Panc1 (cell line): Measurements from ENCODE around the gene C1orf87. TPM values are rescaled to one million over a fixed set of nuclear protein-coding genes. Genes with fewer than 3 reads are reported as not detected.

Experiments used
- ATAC-seq: fragments of 200-7000 bp; cut with Tn5 transposase; 2 replicates; pipeline ENCODE4 v1.9.1; 2020; ENCODE audit warnings: mild to moderate bottlenecking, moderate library complexity
- BruUV-seq: library from RNA; stranded (reverse); fragments of 400-500 nt; replicated peaks from 2 replicates; lab custom pipeline; 2021; lab: Mats Ljungman, UMichigan
- CTCF ChIA-PET: fragments of 300-600 bp; sonication (Branson Sonifier 250); formaldehyde crosslinking; loops from one replicate; lab custom pipeline; 2022; ENCODE audit warnings: antibody characterized with exemption; lab: Charles Lee
- POLR2A ChIA-PET: fragments of 300-600 bp; sonication (Branson Sonifier 250); formaldehyde crosslinking; loops from one replicate; lab custom pipeline; 2022; ENCODE audit warnings: antibody characterized with exemption; lab: Charles Lee
- DNase-seq: peaks from one replicate; pipeline ENCODE4 v3.0.0-alpha.2; 2010; ENCODE audit warnings: low read depth, low spot score
- H3K27ac ChIP-seq: 2 replicates; pipeline ENCODE4 v1.5.1; 2011; ENCODE audit warnings: mild to moderate bottlenecking, low read length, inconsistent platforms
- H3K27me3 ChIP-seq: fragments of 200-500 bp; sonication (Bioruptor generic); 2 replicates; pipeline ENCODE4 v1.6.0; 2014; ENCODE audit warnings: low read length, inconsistent platforms; ENCODE audit not compliant: control insufficient read depth, insufficient read depth
- H3K36me3 ChIP-seq: fragments of 200-500 bp; sonication (Bioruptor generic); 2 replicates; pipeline ENCODE4 v1.5.1; 2014; ENCODE audit warnings: inconsistent platforms, mild to moderate bottlenecking, low read length, moderate library complexity; ENCODE audit not compliant: control insufficient read depth, insufficient read depth
- H3K4me1 ChIP-seq: 2 replicates; pipeline ENCODE4 v1.5.1; 2011; ENCODE audit warnings: inconsistent platforms, mild to moderate bottlenecking, low read length, moderate library complexity; ENCODE audit not compliant: control insufficient read depth, insufficient read depth
- H3K4me3 ChIP-seq, 2 experiments: 2 replicates each; pipeline ENCODE4 v1.5.1; 2011 to 2012; ENCODE audit warnings: low read depth in 2 of 2, low read length in 2 of 2, mild to moderate bottlenecking in 2 of 2, inconsistent platforms in 1 of 2, moderate library complexity in 1 of 2
- H3K9me3 ChIP-seq: fragments of 200-500 bp; sonication (Bioruptor generic); 2 replicates; pipeline ENCODE4 v1.5.1; 2014; ENCODE audit warnings: low read depth, mild to moderate bottlenecking, inconsistent platforms, low read length, moderate library complexity; ENCODE audit not compliant: control insufficient read depth, insufficient read depth
- CTCF ChIP-seq: fragments of 450-650 bp; IDR thresholded peaks from 2 replicates; pipeline ENCODE4 v1.5.1; 2017; ENCODE audit warnings: mild to moderate bottlenecking
- POLR2AphosphoS5 ChIP-seq: IDR thresholded peaks from 2 replicates; pipeline ENCODE4 v1.6.1; 2012; ENCODE audit warnings: mild to moderate bottlenecking, low read depth, low read length, moderate library complexity
- REST ChIP-seq, 2 experiments: IDR thresholded peaks; 2 replicates each; pipeline ENCODE4 v1.6.1; 2011 to 2012; ENCODE audit warnings: low read depth in 2 of 2, control low read depth in 1 of 2, low read length in 1 of 2, mild to moderate bottlenecking in 1 of 2, moderate library complexity in 1 of 2; ENCODE audit not compliant: insufficient read depth in 1 of 2
- SIN3A ChIP-seq: IDR thresholded peaks from 2 replicates; pipeline ENCODE4 v1.6.1; 2012; ENCODE audit warnings: low read depth, mild to moderate bottlenecking, low read length, moderate library complexity, borderline replicate concordance; ENCODE audit not compliant: insufficient read depth
- TCF7L2 ChIP-seq: IDR thresholded peaks from 2 replicates; pipeline ENCODE4 v1.6.1; 2011; ENCODE audit warnings: mild to moderate bottlenecking, low read depth, low read length, inconsistent platforms
- in situ Hi-C: cut with HindIII; loops from 2 replicates; pipeline ENCODE4 v1.10.0; 2016; ENCODE audit warnings: low sequenced_read_pairs, low pct_unique_long_range_greater_than_20kb
- intact Hi-C: fragments of 100-400 bp; cut with micrococcal nuclease; formaldehyde crosslinking; loops from one replicate; pipeline ENCODE4 v1.10.0; 2022; ENCODE audit not compliant: unreplicated experiment
- total RNA-seq: library from RNA; stranded (reverse); gene quantifications from one replicate; pipeline ENCODE4 v1.2.1, GENCODE V29; 2021; ENCODE audit not compliant: unreplicated experiment

Gene C1orf87
- total RNA-seq, 1 experiment from 2014 or later = not detected

GRCh38 chr1:59978026-59978425 lies 95.5 kb downstream of the C1orf87 start:
- no peak for TF ChIP-seq TCF7L2
- TF ChIP-seq POLR2AphosphoS5 = no peak
- TF ChIP-seq SIN3A = no peak
- no peak for TF ChIP-seq CTCF
- TF ChIP-seq REST (IDR thresholded peaks at IDR 0.05; ENCODE audit: insufficient read depth in 1 of 2, low read depth in 2 of 2, low read length in 1 of 2) = no peak
- no peak for DNase-seq

GRCh38 chr1:59977075-59977410 lies 96.5 kb downstream of the C1orf87 start:
- intact Hi-C loops = loop anchor here (5.0 to 10.0 kb wide), 2 partner anchors 148 to 1065 kb away; no protein-coding TSS in a partner anchor
- no peak for DNase-seq
- Histone ChIP-seq H3K9me3 (no peaks in the 10 kb centered on the region), H3K4me3 (no peak overlapping the region), H3K27ac (no peak overlapping the region), H3K36me3 (no peaks in the 10 kb centered on the region), H3K4me1 (no peaks in the 10 kb centered on the region), H3K27me3 (peaks cover 9% of the 10 kb centered on the region)
- no TSS peak for BruUV-seq
- in situ Hi-C loops = no loop called here
- POLR2A ChIA-PET = no interaction called here
- ATAC-seq = no peak
- TF ChIP-seq CTCF (peak; percentile 70), SIN3A (no peak)
- CTCF ChIA-PET = no interaction called here

More at GRCh38 chr1:59978026-59978425, 95.5 kb downstream of the C1orf87 start:
- no TSS peak for BruUV-seq
- Histone ChIP-seq H3K9me3 (no peaks in the 10 kb centered on the region), H3K27me3 (peaks cover 9% of the 10 kb centered on the region), H3K4me1 (no peaks in the 10 kb centered on the region), H3K36me3 (no peaks in the 10 kb centered on the region), H3K27ac (no peak overlapping the region), H3K4me3 (no peak overlapping the region)
- ChIA-PET POLR2A (no interaction called here), CTCF (no interaction called here)
- no peak for ATAC-seq
- in situ Hi-C loops = no loop called here
- intact Hi-C loops = loop anchor here (5.0 to 10.0 kb wide), 2 partner anchors 147 to 1064 kb away; no protein-coding TSS in a partner anchor
